ENCODE data around the gene ZNF609. TPM values are rescaled to one million over a fixed set of nuclear protein-coding genes. Genes with fewer than 3 reads are reported as not detected.

The ZNF609 gene
- total and polyA plus RNA-seq, 10 of the 15 experiments (the other 5 are each of a cell fraction or from before 2014, with no cell fraction given) = 5.1 to 35.3 (median 13.6) TPM

GRCh38 chr15:64706011-64706911 is 245.9 kb downstream of the ZNF609 start:
- no peaks in the 10 kb centered on the region for H3K9me3 ChIP-seq (replicated peaks; ENCODE audit: control insufficient read depth, insufficient read depth, low read length)
- no peak for FAIRE-seq
- H3K27me3 ChIP-seq (replicated peaks in 1 of 2; ENCODE audit: control insufficient read depth in 2 of 2, insufficient read depth in 2 of 2, low read length in 1 of 2) = no peaks in the 10 kb centered on the region
- no peaks in the 10 kb centered on the region for H4K20me1 ChIP-seq (ENCODE audit: control insufficient read depth, insufficient read depth)
- in situ Hi-C loops (cut with MboI) (no loop called here), intact Hi-C loops (cut with micrococcal nuclease; ENCODE audit: unreplicated experiment) (no loop called here)
- H3K9ac ChIP-seq (ENCODE audit: control insufficient read depth, insufficient read depth, low read length) = no peak overlapping the region
- POLR2A ChIA-PET = interaction anchor here (0.6 to 1.0 kb wide), 4 partner anchors 8 to 181 kb away, joined by 3 to 5 read pairs (median 4); no protein-coding TSS in a partner anchor
- H3K4me3 ChIP-seq = no peak overlapping the region
- no peak overlapping the region for H2AFZ ChIP-seq (ENCODE audit: control insufficient read depth, low read depth, low read length)
- 81% methylated on average over 10 of the region's 10 CpGs for WGBS (ENCODE audit: insufficient coverage, insufficient replicate concordance, low lambda C conversion rate, missing lambda C conversion rate)
- no peak overlapping the region for H3K27ac ChIP-seq (ENCODE audit: control insufficient read depth, insufficient read depth)
- BruUV-seq (replicated peaks) = no TSS peak
- peaks cover 5% of the 10 kb centered on the region; the same call in 1 of the 2 replicates for H3K4me1 ChIP-seq (ENCODE audit: control insufficient read depth, insufficient read depth, low read length)
- SMC1A ChIA-PET (ENCODE audit: uncharacterized antibody, unreplicated experiment) = interaction anchor here (1.1 to 2.9 kb wide), 6 partner anchors 9 to 16 kb away, joined by 3 to 11 read pairs (median 4); no protein-coding TSS in a partner anchor
- TF ChIP-seq SKIL (IDR thresholded peaks at IDR 0.05; ENCODE audit: low read depth, poor library complexity, severe bottlenecking) = no peak
- TF ChIP-seq SMC3 (IDR thresholded peaks at IDR 0.05; ENCODE audit: borderline replicate concordance, low read length) = no peak
- no peak for TF ChIP-seq SRF (IDR thresholded peaks at IDR 0.05; ENCODE audit: low read depth in 2 of 2, low read length in 2 of 2)
- TF ChIP-seq MYC (IDR thresholded peaks at IDR 0.05; ENCODE audit: insufficient read depth, insufficient read length, insufficient replicate concordance, low read length, severe bottlenecking) = no peak
- no peak for TF ChIP-seq GATAD2B (conservative IDR thresholded peaks at IDR 0.05; ENCODE audit: low read depth)
- no peak for TF ChIP-seq TCF3 (IDR thresholded peaks at IDR 0.05; ENCODE audit: borderline replicate concordance, insufficient read depth, low read depth, low read length)
- no peak for TF ChIP-seq NFIC (IDR thresholded peaks at IDR 0.05; ENCODE audit: low read depth, low read length)
- H3K4me2 ChIP-seq (ENCODE audit: control insufficient read depth, insufficient read depth) = no peak overlapping the region
- RAD21 ChIA-PET (ENCODE audit: unreplicated experiment) = interaction anchor here (1.2 to 1.3 kb wide), 2 partner anchors 15 to 17 kb away, joined by 3 to 4 read pairs; no protein-coding TSS in a partner anchor
- no peak for ATAC-seq
- DNase-seq (ENCODE audit: low read depth, low spot score) = no peak
- H3K36me3 ChIP-seq (ENCODE audit: control insufficient read depth in 2 of 2, insufficient read depth in 2 of 2, low read length in 1 of 2) = no peaks in the 10 kb centered on the region
- CTCF ChIA-PET = interaction anchor here (0.6 to 2.6 kb wide), 5 partner anchors 8 to 235 kb away, joined by 3 to 10 read pairs (median 4); no protein-coding TSS in a partner anchor
- H3K79me2 ChIP-seq (ENCODE audit: control insufficient read depth, insufficient read depth, low read length) = peaks cover 18% of the 10 kb centered on the region
